ENCODE results near the gene IL15RA. TPM values are rescaled to one million over a fixed set of nuclear protein-coding genes. Genes with fewer than 3 reads are reported as not detected.

The IL15RA gene
- total RNA-seq, 2 experiments from 2014 or later = 23.5 to 25.1 TPM

GRCh38 chr10:6011558-6011957 lies 34.2 kb upstream of the IL15RA start:
- H3K27me3 Mint-ChIP-seq = peaks cover 2% of the 10 kb centered on the region
- CTCF ChIA-PET = no interaction called here
- no peak for TF ChIP-seq CTCF (IDR thresholded peaks at IDR 0.05)
- peaks cover 52% of the 10 kb centered on the region for H3K4me1 Mint-ChIP-seq (ENCODE audit: low read depth)
- intact Hi-C loops (cut with micrococcal nuclease) = no loop called here
- H3K4me3 Mint-ChIP-seq = peak overlapping the region; percentile 31
- H3K27ac Mint-ChIP-seq = peak overlapping the region; percentile 55
- H3K9me3 Mint-ChIP-seq = peaks cover 20% of the 10 kb centered on the region
- DNase-seq (no peak), ATAC-seq (peak; percentile 8)
- peaks cover 67% of the 10 kb centered on the region for H3K36me3 Mint-ChIP-seq (ENCODE audit: low read depth)
- POLR2A ChIA-PET = interaction anchor here (1.2 to 3.1 kb wide), 4 partner anchors 11 to 193 kb away, joined by 3 to 11 read pairs (median 3); partner anchors contain the start of gene IL15RA

GRCh38 chr10:6010569-6010968 lies 33.2 kb upstream of the IL15RA start:
- peaks cover 3% of the 10 kb centered on the region for H3K27me3 Mint-ChIP-seq
- peaks cover 20% of the 10 kb centered on the region for H3K9me3 Mint-ChIP-seq
- intact Hi-C loops (cut with micrococcal nuclease) = no loop called here
- peaks cover 45% of the 10 kb centered on the region for H3K4me1 Mint-ChIP-seq (ENCODE audit: low read depth)
- no peak for TF ChIP-seq CTCF (IDR thresholded peaks at IDR 0.05)
- DNase-seq = no peak
- ATAC-seq = no peak
- ChIA-PET CTCF (no interaction called here), POLR2A (interaction anchor here (1.2 to 3.1 kb wide), 2 partner anchors 34 to 192 kb away, joined by 3 to 11 read pairs; partner anchors contain the start of gene IL15RA)
- H3K27ac Mint-ChIP-seq = no peak overlapping the region
- no peak overlapping the region for H3K4me3 Mint-ChIP-seq
- H3K36me3 Mint-ChIP-seq (ENCODE audit: low read depth) = peaks cover 58% of the 10 kb centered on the region

GRCh38 chr10:6009961-6010360 lies 32.6 kb upstream of the IL15RA start:
- CTCF ChIA-PET = no interaction called here
- peaks cover 39% of the 10 kb centered on the region for H3K4me1 Mint-ChIP-seq (ENCODE audit: low read depth)
- POLR2A ChIA-PET = interaction anchor here (3.1 kb wide), 1 partner anchor 33 kb away, joined by 11 read pairs; the partner anchor contains the start of gene IL15RA
- peaks cover 5% of the 10 kb centered on the region for H3K27me3 Mint-ChIP-seq
- H3K9me3 Mint-ChIP-seq = peaks cover 20% of the 10 kb centered on the region
- no peak for TF ChIP-seq CTCF (IDR thresholded peaks at IDR 0.05)
- ATAC-seq (no peak), DNase-seq (peak; percentile 19)
- peaks cover 52% of the 10 kb centered on the region for H3K36me3 Mint-ChIP-seq (ENCODE audit: low read depth)
- intact Hi-C loops (cut with micrococcal nuclease) = no loop called here
- H3K4me3 Mint-ChIP-seq = no peak overlapping the region
- peak overlapping the region; percentile 63 for H3K27ac Mint-ChIP-seq

- no peak for TF ChIP-seq CTCF (IDR thresholded peaks at IDR 0.05)
- intact Hi-C loops (cut with micrococcal nuclease) = no loop called here
- ATAC-seq (peak; percentile 26), DNase-seq (no peak)
- peaks cover 44% of the 10 kb centered on the region for H3K36me3 Mint-ChIP-seq (ENCODE audit: low read depth)
- peaks cover 20% of the 10 kb centered on the region for H3K9me3 Mint-ChIP-seq
- CTCF ChIA-PET = no interaction called here
- H3K4me3 Mint-ChIP-seq = no peak overlapping the region
- H3K27me3 Mint-ChIP-seq = peaks cover 7% of the 10 kb centered on the region
- H3K27ac Mint-ChIP-seq = no peak overlapping the region
- H3K4me1 Mint-ChIP-seq (ENCODE audit: low read depth) = peaks cover 31% of the 10 kb centered on the region
- POLR2A ChIA-PET = interaction anchor here (0.6 to 3.1 kb wide), 2 partner anchors 33 to 109 kb away, joined by 3 to 11 read pairs; partner anchors contain the start of gene IL15RA
These were observed 31.8 kb upstream of the IL15RA start for GRCh38 chr10:6009150-6009549.

- intact Hi-C loops (cut with micrococcal nuclease) = no loop called here
- ChIA-PET POLR2A (no interaction called here), CTCF (no interaction called here)
- no peak overlapping the region for H3K4me3 Mint-ChIP-seq
- ATAC-seq (no peak), DNase-seq (no peak)
- no peak overlapping the region for H3K27ac Mint-ChIP-seq
- peaks cover 39% of the 10 kb centered on the region for H3K36me3 Mint-ChIP-seq (ENCODE audit: low read depth)
- peaks cover 20% of the 10 kb centered on the region for H3K9me3 Mint-ChIP-seq
- no peak for TF ChIP-seq CTCF (IDR thresholded peaks at IDR 0.05)
- H3K4me1 Mint-ChIP-seq (ENCODE audit: low read depth) = peaks cover 27% of the 10 kb centered on the region
- H3K27me3 Mint-ChIP-seq = peaks cover 7% of the 10 kb centered on the region
These were observed 31.3 kb upstream of the IL15RA start for GRCh38 chr10:6008497-6009142.
